ENCODE measurements around the gene CDH24. TPM values are rescaled to one million over a fixed set of nuclear protein-coding genes. Genes with fewer than 3 reads are reported as not detected.

CDH24 gene
- total and polyA plus RNA-seq, 2 of the 13 experiments (the other 11 are each of a cell fraction or from before 2014, with no cell fraction given): 0.69 to 0.99 TPM

DNA sequence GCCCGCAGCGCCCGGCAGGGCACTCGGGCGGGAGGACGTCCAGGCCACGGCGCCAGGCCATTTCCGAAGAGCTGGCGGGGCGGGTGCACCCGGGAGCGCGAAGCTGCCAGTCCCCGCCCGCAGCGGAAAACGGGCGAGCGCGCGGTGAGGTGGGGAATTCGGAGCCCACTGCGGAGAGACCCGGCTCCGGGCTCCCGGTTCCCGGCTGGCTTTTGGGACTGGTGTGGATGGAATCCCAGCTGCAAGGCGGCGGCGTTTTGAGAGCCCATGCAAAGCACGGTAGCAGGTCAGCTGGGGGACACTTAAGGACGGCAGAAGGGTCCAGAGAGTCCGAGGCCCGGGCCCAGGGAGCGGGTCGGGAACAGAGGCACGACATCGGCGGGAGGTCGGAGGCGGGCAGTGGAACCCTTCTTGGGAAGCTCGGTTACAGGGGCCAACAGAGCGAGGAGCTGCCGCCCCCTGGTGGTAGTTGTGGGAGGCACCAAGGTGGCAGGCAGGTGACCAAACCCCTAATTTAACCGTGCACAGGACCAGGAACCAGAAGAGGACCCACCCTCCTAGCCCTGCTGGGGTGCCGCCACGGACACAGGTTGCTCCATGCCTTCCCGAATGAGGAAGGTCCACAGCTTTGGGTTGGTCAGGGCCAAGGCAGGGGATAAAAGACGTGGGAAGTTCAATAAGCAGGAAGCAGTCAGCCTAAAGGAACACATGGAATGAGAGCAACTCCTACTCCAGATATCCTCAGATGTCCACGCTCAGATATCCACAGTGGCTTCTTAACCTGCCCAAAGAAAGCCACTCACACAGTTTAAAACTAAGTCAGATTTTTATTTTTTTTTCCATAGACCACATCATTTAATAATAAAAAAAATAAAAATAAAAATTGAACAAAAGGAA, 685 bp upstream of the CDH24 start (continued):
- TF ChIP-seq, protein P1, sequence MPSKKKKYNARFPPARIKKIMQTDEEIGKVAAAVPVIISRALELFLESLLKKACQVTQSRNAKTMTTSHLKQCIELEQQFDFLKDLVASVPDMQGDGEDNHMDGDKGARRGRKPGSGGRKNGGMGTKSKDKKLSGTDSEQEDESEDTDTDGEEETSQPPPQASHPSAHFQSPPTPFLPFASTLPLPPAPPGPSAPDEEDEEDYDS (CRISPR knock-in tag; IDR thresholded peaks at IDR 0.05): no peak
- TF ChIP-seq, protein P2, sequence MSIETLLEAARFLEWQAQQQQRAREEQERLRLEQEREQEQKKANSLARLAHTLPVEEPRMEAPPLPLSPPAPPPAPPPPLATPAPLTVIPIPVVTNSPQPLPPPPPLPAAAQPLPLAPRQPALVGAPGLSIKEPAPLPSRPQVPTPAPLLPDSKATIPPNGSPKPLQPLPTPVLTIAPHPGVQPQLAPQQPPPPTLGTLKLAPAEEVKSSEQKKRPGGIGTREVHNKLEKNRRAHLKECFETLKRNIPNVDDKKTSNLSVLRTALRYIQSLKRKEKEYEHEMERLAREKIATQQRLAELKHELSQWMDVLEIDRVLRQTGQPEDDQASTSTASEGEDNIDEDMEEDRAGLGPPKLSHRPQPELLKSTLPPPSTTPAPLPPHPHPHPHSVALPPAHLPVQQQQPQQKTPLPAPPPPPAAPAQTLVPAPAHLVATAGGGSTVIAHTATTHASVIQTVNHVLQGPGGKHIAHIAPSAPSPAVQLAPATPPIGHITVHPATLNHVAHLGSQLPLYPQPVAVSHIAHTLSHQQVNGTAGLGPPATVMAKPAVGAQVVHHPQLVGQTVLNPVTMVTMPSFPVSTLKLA (IDR thresholded peaks at IDR 0.05): no peak
- TF ChIP-seq, protein P3, sequence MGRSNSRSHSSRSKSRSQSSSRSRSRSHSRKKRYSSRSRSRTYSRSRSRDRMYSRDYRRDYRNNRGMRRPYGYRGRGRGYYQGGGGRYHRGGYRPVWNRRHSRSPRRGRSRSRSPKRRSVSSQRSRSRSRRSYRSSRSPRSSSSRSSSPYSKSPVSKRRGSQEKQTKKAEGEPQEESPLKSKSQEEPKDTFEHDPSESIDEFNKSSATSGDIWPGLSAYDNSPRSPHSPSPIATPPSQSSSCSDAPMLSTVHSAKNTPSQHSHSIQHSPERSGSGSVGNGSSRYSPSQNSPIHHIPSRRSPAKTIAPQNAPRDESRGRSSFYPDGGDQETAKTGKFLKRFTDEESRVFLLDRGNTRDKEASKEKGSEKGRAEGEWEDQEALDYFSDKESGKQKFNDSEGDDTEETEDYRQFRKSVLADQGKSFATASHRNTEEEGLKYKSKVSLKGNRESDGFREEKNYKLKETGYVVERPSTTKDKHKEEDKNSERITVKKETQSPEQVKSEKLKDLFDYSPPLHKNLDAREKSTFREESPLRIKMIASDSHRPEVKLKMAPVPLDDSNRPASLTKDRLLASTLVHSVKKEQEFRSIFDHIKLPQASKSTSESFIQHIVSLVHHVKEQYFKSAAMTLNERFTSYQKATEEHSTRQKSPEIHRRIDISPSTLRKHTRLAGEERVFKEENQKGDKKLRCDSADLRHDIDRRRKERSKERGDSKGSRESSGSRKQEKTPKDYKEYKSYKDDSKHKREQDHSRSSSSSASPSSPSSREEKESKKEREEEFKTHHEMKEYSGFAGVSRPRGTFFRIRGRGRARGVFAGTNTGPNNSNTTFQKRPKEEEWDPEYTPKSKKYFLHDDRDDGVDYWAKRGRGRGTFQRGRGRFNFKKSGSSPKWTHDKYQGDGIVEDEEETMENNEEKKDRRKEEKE (IDR thresholded peaks at IDR 0.05): no peak
- TF ChIP-seq, protein P4, sequence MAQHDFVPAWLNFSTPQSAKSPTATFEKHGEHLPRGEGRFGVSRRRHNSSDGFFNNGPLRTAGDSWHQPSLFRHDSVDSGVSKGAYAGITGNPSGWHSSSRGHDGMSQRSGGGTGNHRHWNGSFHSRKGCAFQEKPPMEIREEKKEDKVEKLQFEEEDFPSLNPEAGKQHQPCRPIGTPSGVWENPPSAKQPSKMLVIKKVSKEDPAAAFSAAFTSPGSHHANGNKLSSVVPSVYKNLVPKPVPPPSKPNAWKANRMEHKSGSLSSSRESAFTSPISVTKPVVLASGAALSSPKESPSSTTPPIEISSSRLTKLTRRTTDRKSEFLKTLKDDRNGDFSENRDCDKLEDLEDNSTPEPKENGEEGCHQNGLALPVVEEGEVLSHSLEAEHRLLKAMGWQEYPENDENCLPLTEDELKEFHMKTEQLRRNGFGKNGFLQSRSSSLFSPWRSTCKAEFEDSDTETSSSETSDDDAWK (CRISPR knock-in tag; IDR thresholded peaks at IDR 0.05): no peak
- TF ChIP-seq ZSCAN22 (CRISPR knock-in tag; IDR thresholded peaks at IDR 0.05) (no peak; the same call in 1 of the 2 replicates), ZNF17 (CRISPR knock-in tag; IDR thresholded peaks at IDR 0.05) (no peak), NRL (CRISPR knock-in tag; IDR thresholded peaks at IDR 0.05; ENCODE audit: borderline replicate concordance) (peak; percentile 54; the same call in 1 of the 2 replicates), DR1 (CRISPR knock-in tag; IDR thresholded peaks at IDR 0.05) (no peak; the same call in 1 of the 2 replicates), RARA (CRISPR knock-in tag; IDR thresholded peaks at IDR 0.05) (peak; percentile 21; the same call in 1 of the 2 replicates), ZNF253 (CRISPR knock-in tag; IDR thresholded peaks at IDR 0.05; ENCODE audit: borderline replicate concordance) (peak; percentile 91; the same call in 1 of the 2 replicates), XBP1 (CRISPR knock-in tag; IDR thresholded peaks at IDR 0.05) (no peak), HDAC6 (IDR thresholded peaks at IDR 0.05; ENCODE audit: low read depth, low read length) (no peak; the same call in 1 of the 2 replicates), SP4 (CRISPR knock-in tag; IDR thresholded peaks at IDR 0.05) (no peak; the same call in 1 of the 2 replicates), SETDB1 (CRISPR knock-in tag; IDR thresholded peaks at IDR 0.05; ENCODE audit: borderline replicate concordance) (no peak), ZNF616 (CRISPR knock-in tag; IDR thresholded peaks at IDR 0.05; ENCODE audit: low read depth) (no peak), ZNF713 (CRISPR knock-in tag; IDR thresholded peaks at IDR 0.05) (peak; percentile 86; the same call in 1 of the 2 replicates)
- TF ChIP-seq, protein P5, sequence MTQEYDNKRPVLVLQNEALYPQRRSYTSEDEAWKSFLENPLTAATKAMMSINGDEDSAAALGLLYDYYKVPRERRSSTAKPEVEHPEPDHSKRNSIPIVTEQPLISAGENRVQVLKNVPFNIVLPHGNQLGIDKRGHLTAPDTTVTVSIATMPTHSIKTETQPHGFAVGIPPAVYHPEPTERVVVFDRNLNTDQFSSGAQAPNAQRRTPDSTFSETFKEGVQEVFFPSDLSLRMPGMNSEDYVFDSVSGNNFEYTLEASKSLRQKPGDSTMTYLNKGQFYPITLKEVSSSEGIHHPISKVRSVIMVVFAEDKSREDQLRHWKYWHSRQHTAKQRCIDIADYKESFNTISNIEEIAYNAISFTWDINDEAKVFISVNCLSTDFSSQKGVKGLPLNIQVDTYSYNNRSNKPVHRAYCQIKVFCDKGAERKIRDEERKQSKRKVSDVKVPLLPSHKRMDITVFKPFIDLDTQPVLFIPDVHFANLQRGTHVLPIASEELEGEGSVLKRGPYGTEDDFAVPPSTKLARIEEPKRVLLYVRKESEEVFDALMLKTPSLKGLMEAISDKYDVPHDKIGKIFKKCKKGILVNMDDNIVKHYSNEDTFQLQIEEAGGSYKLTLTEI (CRISPR knock-in tag; conservative IDR thresholded peaks at IDR 0.05): no peak
- TF ChIP-seq, protein P6, sequence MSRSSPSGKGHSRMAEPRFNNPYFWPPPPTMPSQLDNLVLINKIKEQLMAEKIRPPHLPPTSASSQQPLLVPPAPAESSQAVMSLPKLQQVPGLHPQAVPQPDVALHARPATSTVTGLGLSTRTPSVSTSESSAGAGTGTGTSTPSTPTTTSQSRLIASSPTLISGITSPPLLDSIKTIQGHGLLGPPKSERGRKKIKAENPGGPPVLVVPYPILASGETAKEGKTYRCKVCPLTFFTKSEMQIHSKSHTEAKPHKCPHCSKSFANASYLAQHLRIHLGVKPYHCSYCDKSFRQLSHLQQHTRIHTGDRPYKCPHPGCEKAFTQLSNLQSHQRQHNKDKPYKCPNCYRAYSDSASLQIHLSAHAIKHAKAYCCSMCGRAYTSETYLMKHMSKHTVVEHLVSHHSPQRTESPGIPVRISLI (CRISPR knock-in tag; IDR thresholded peaks at IDR 0.05; ENCODE audit: borderline replicate concordance): no peak
- TF ChIP-seq, protein P7, sequence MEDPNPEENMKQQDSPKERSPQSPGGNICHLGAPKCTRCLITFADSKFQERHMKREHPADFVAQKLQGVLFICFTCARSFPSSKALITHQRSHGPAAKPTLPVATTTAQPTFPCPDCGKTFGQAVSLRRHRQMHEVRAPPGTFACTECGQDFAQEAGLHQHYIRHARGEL (CRISPR knock-in tag; IDR thresholded peaks at IDR 0.05): peak; percentile 83
